ENCODE results near the gene DCAF12.

- TF ChIP-seq GATA2 (IDR thresholded peaks at IDR 0.05; ENCODE audit: low read depth, low read length): no peak
- TF ChIP-seq GATA3 (IDR thresholded peaks at IDR 0.05; ENCODE audit: low read depth, low read length): no peak
Observed at GRCh38 chr9:34125681-34126206, 754 bp downstream of the DCAF12 start.

Measured in SH-SY5Y (cell line).